Activated T-helper 1 cell treated with Interleukin-2 at 50 U/mL for 16 hours (primary cell): ENCODE results near the gene MEIOC.

Experiments
- DNase-seq: peaks from one replicate; pipeline ENCODE4 v3.0.0-alpha.2; 2020; ENCODE audit warnings: low read depth

MEIOC gene

DNA sequence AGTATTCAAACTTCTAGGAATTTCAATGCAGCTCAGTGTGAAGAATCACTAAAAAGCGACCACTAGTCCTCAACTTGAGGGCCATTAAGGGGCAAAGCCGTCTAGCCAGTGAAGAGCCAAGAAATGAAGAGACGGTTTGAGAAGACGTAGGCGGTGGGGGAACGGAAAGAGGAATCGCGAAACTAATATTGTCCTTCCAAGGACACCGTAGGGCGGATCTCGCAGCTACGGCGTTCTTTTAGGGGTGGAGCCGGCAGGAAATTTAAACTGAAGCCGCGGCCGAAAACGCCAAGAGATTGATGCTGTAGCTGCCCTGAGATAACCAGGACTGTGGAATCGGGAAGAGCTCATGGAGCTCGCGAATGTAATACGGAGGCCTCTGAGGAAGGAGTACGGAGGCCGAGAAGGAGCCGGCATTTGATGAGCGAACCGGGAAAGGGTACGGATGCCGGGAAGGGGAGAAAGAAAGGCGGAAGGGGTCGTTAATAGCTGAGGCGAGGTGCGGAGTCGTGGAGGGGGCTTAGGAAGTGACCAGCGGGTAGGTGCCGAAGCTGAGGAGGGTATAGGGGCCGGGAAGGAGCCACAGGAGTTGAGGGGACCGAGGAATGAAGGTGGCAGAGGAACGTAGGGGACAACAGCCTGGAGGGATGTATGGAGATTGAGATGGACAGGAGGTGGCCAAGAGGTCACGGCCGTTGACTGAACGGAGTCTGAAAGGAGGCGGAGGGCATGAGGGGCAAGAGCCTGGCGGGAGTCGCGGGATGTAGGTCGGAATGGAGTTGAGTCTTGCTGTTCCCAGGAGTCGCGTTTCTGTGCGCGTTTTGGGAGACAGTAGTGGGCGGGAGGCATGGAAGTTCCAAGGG, 52.4 kb downstream of the MEIOC start, which contains the start of gene DBF4B:
TSS of gene DBF4B (plus strand) at position 265 of the 863 bp plus-strand sequence. CDS start at position 421, 156 bp downstream.
- DNase-seq: peak; percentile 65

DNA sequence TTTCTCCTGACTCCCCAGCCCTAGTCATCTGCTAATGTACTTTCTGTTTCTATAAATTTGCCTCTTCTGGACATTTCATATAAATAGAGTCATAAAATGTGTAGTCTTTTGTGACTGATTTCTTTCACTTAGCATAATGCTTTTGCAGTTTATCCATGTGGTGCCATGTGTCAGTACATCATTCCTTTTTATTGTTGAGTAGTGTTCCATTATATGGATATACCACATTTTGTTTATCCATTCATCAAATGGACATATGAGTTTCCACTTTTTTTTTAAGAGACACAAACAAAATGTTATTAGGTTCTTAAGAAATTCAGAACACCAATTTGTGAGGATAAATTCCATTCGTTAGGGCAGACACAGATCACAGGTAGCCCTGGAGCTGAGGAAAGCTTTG, 63.2 kb downstream of the MEIOC start:
- no peak for DNase-seq

DNA sequence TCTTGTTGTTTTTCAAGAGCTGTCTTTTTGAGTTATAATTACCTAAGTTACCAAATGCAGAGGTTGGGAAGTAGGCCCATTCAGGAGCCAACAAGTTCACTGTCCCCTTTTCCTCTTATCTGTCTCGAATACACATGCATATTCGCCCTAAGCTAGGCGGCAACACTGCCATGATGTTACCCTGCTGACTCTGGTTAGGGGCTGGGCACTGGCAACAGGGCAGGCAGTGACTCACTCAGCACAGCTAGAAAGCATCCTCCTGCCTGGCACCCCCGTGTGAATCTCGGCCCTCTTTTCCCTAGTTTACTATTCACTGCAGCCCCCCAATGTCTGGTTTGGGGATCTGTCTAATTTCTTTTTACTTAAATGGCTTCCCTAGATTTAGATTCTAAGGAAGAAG, 66.0 kb downstream of the MEIOC start:
- no peak for DNase-seq
